Measurements from ENCODE around the gene SLC17A2.

DNA sequence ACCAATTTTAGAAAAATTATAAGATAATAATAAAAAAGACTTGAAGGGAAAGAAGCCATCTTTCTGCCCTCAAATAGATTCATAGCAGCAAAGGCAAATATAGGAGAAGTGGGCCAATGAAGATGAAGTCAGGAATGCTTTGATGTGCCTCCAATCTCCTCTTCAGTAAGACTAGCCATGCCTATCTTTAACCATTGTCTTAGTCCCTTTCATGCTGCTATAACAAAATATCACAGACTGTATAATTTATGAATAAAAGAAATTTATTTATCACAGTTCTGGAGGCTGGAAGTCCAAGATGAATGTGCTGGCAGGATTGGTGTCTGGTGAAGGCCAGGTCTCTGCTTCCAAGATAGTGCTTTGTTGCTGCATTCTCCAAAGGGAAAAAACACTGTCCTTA lies 37.6 kb downstream of the SLC17A2 start:
- TF ChIP-seq POLR2A (IDR thresholded peaks at IDR 0.05) (no peak), CTCF (IDR thresholded peaks at IDR 0.05) (no peak)
